B cell (primary cell): Measurements from ENCODE around the gene FAM217A. TPM values are rescaled to one million over a fixed set of nuclear protein-coding genes. Genes with fewer than 3 reads are reported as not detected.

Source experiments
- ATAC-seq: fragments of 200-7000 bp; cut with Tn5 transposase; one replicate; pipeline ENCODE4 v1.10.0; 2021; ENCODE audit warnings: low read depth, mild to moderate bottlenecking, moderate number of reproducible peaks, moderate library complexity
- CTCF ChIA-PET: fragments of 350-600 bp; sonication (Branson Sonifier 250); formaldehyde crosslinking; loops from one replicate; lab custom pipeline; 2021; ENCODE audit warnings: antibody characterized with exemption, inconsistent platforms; lab: Charles Lee
- POLR2A ChIA-PET: fragments of 350-600 bp; sonication (Branson Sonifier 250); formaldehyde crosslinking; loops from one replicate; lab custom pipeline; 2021; ENCODE audit warnings: antibody characterized with exemption; lab: Charles Lee
- DNase-seq: peaks from one replicate; pipeline ENCODE4 v3.0.0; 2013
- H2AFZ ChIP-seq: 2 replicates; pipeline ENCODE4 v1.6.1; 2012; ENCODE audit warnings: mild to moderate bottlenecking, low read depth, low read length; ENCODE audit not compliant: insufficient read depth, poor library complexity, severe bottlenecking
- H3K27ac ChIP-seq, 2 donors: 1 replicate in 1 of 2; 2 replicates in 1 of 2; pipeline ENCODE4 v1.5.1; 2012 to 2013; ENCODE audit warnings: low read length in 2 of 2, mild to moderate bottlenecking in 2 of 2, moderate library complexity in 1 of 2
- H3K27me3 ChIP-seq, 4 experiments: fragments of 200-600 bp in 1 of 4; sonication (generic) in 1 of 4; replicated peaks in 1 of 4; 1 replicate in 2 of 4; 2 replicates in 2 of 4; pipeline versions ENCODE4 v1.6.1 to v1.7.0; 2013 to 2016; ENCODE audit warnings: low read length in 3 of 4, mild to moderate bottlenecking in 2 of 4, mixed read lengths in 1 of 4, moderate library complexity in 1 of 4; ENCODE audit not compliant: insufficient read depth in 4 of 4, control insufficient read depth in 3 of 4; ENCODE audit errors: control extremely low read depth in 1 of 4
- H3K36me3 ChIP-seq, 2 experiments: replicated peaks in 1 of 2; 1 replicate in 1 of 2; 2 replicates in 1 of 2; pipeline versions ENCODE4 v1.6.1 to v1.7.1; 2013; ENCODE audit warnings: low read length in 1 of 2; ENCODE audit not compliant: insufficient read depth in 2 of 2, control insufficient read depth in 1 of 2; ENCODE audit errors: control extremely low read depth in 1 of 2, extremely low read depth in 1 of 2
- H3K4me1 ChIP-seq, 2 donors: fragments of 200-600 bp in 1 of 2; sonication (generic) in 1 of 2; 1 replicate in 1 of 2; 2 replicates in 1 of 2; pipeline versions ENCODE4 v1.5.1 to v1.6.1; 2013 to 2017; ENCODE audit warnings: low read length in 2 of 2; ENCODE audit not compliant: control insufficient read depth in 2 of 2, insufficient read depth in 2 of 2
- H3K4me2 ChIP-seq: replicated peaks from 2 replicates; pipeline ENCODE3; 2012; ENCODE audit warnings: mild to moderate bottlenecking, low read depth, low read length; ENCODE audit not compliant: poor library complexity, severe bottlenecking
- H3K4me3 ChIP-seq, 5 experiments: fragments of 200-600 bp in 1 of 5; sonication (generic) in 1 of 5; 1 replicate in 3 of 5; 2 replicates in 2 of 5; pipeline versions ENCODE4 v1.5.1 to v1.7.0; 2011 to 2016; ENCODE audit warnings: low read length in 4 of 5, mild to moderate bottlenecking in 4 of 5, low read depth in 2 of 5, control low read depth in 1 of 5, moderate library complexity in 1 of 5; ENCODE audit not compliant: insufficient read depth in 1 of 5; ENCODE audit errors: control extremely low read depth in 1 of 5, extremely low read depth in 1 of 5
- H3K79me2 ChIP-seq: fragments of 200-600 bp; sonication (generic); one replicate; pipeline ENCODE4 v1.6.0; 2016; ENCODE audit warnings: low read length; ENCODE audit not compliant: control insufficient read depth, insufficient read depth
- H3K9ac ChIP-seq: fragments of 200-600 bp; sonication (generic); 2 replicates; pipeline ENCODE4 v1.6.1; 2017; ENCODE audit warnings: mild to moderate bottlenecking, low read length, moderate library complexity
- H3K9me3 ChIP-seq, 3 donors: one replicate each; pipeline versions ENCODE4 v1.6.1 to v1.7.1; 2013; ENCODE audit warnings: low read length in 2 of 3; ENCODE audit not compliant: control insufficient read depth in 2 of 3, insufficient read depth in 1 of 3; ENCODE audit errors: control extremely low read depth in 1 of 3
- H4K20me1 ChIP-seq: 2 replicates; pipeline ENCODE4 v1.6.0; 2012; ENCODE audit warnings: mild to moderate bottlenecking, low read length; ENCODE audit not compliant: insufficient read depth, control insufficient read depth, poor library complexity, severe bottlenecking
- H3K27ac Mint-ChIP-seq: one replicate; pipeline ENCODE4 v1.8.0; 2021; ENCODE audit warnings: mixed read lengths
- H3K27me3 Mint-ChIP-seq: one replicate; pipeline ENCODE4 v1.8.0; 2021; ENCODE audit warnings: mixed read lengths
- H3K4me1 Mint-ChIP-seq: one replicate; pipeline ENCODE4 v1.8.0; 2021; ENCODE audit warnings: mixed read lengths
- H3K4me3 Mint-ChIP-seq: one replicate; pipeline ENCODE4 v1.8.0; 2021; ENCODE audit warnings: mixed read lengths
- H3K9me3 Mint-ChIP-seq: one replicate; pipeline ENCODE4 v1.8.0; 2022; ENCODE audit warnings: mixed read lengths; ENCODE audit not compliant: insufficient read depth
- EZH2 ChIP-seq: IDR thresholded peaks from 2 replicates; pipeline ENCODE4 v1.6.1; 2012; ENCODE audit warnings: borderline replicate concordance, low read depth, mild to moderate bottlenecking, moderate library complexity, low read length; ENCODE audit not compliant: insufficient read depth, poor library complexity, severe bottlenecking
- WGBS: methylation state at CpG from one replicate; pipeline ENCODE4 v1.1.5; 2013; ENCODE audit warnings: missing lambda C conversion rate; ENCODE audit not compliant: insufficient coverage; 5-methylcytosine and 5-hydroxymethylcytosine counted together
- intact Hi-C: fragments of 100-400 bp; cut with micrococcal nuclease; formaldehyde crosslinking; loops from one replicate; pipeline ENCODE4 v1.10.0; 2022
- polyA plus RNA-seq: library from polyadenylated mRNA; depleted of rRNA; stranded (reverse); fragments of >200 nt; gene quantifications from 2 replicates; pipeline ENCODE4 v1.2.3, GENCODE V29; 2012
- total RNA-seq, 2 donors: library from RNA; stranded (reverse); fragments of 120-200 nt in 1 of 2; gene quantifications; 1 replicate in 1 of 2; 2 replicates in 1 of 2; pipeline versions ENCODE4 v1.2.3 to v1.2.4, GENCODE V29; 2013 to 2022
- TF ChIP-seq, protein P1 (sequence below): fragments of 200-600 bp; IDR thresholded peaks from one replicate; pipeline ENCODE4 v1.8.0; 2022; ENCODE audit warnings: antibody characterized with exemption, mild to moderate bottlenecking

Gene FAM217A
- total and polyA plus RNA-seq, 2 donors (not counting 1 experiment from before 2014, with no cell fraction given) = not detected

DNA sequence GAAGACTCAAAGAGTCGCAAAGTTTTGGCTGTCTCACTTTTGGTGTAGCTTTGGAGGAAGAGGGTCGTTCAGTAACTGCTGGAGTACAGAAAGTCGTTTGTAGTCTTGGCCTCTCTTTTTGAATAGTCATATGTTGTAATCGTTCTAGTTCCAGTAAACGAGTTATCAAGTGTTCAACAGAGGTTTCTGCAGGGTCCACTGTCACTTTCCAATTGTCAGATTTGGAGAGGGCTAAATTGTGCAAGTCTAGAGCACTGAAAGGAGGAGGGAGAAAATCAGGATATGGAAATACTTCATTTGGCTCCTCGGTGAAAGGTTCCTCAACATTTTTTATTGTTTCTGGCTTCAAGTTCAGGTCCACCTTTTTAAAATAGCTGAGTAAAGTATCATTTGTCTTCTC lies 9.7 kb downstream of the FAM217A start:
- ChIA-PET POLR2A (no interaction called here), CTCF (interaction anchor here (3.7 kb wide), 1 partner anchor 87 kb away, joined by 13 read pairs; no protein-coding TSS in a partner anchor)
- Mint-ChIP-seq H3K4me1 (no peaks in the 10 kb centered on the region), H3K4me3 (no peak overlapping the region), H3K9me3 (no peaks in the 10 kb centered on the region), H3K27ac (no peak overlapping the region), H3K27me3 (no peaks in the 10 kb centered on the region)
- no peak overlapping the region for H2AFZ ChIP-seq
- no peaks in the 10 kb centered on the region for H4K20me1 ChIP-seq
- no peak overlapping the region for H3K4me2 ChIP-seq
- TF ChIP-seq, protein P1, sequence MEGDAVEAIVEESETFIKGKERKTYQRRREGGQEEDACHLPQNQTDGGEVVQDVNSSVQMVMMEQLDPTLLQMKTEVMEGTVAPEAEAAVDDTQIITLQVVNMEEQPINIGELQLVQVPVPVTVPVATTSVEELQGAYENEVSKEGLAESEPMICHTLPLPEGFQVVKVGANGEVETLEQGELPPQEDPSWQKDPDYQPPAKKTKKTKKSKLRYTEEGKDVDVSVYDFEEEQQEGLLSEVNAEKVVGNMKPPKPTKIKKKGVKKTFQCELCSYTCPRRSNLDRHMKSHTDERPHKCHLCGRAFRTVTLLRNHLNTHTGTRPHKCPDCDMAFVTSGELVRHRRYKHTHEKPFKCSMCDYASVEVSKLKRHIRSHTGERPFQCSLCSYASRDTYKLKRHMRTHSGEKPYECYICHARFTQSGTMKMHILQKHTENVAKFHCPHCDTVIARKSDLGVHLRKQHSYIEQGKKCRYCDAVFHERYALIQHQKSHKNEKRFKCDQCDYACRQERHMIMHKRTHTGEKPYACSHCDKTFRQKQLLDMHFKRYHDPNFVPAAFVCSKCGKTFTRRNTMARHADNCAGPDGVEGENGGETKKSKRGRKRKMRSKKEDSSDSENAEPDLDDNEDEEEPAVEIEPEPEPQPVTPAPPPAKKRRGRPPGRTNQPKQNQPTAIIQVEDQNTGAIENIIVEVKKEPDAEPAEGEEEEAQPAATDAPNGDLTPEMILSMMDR = no peak
- no peak for TF ChIP-seq EZH2
- 81% methylated on average over 5 of the region's 6 CpGs for WGBS
- no peaks in the 10 kb centered on the region for H3K27me3 ChIP-seq
- H3K27ac ChIP-seq = no peak overlapping the region
- intact Hi-C loops = no loop called here
- ATAC-seq (no peak), DNase-seq (no peak)
- no peak overlapping the region for H3K9ac ChIP-seq
- no peaks in the 10 kb centered on the region for H3K9me3 ChIP-seq
- no peaks in the 10 kb centered on the region for H3K4me1 ChIP-seq
- no peak overlapping the region for H3K4me3 ChIP-seq
- H3K36me3 ChIP-seq = peaks cover 0 to 6% of the 10 kb centered on the region in 2 experiments
- no peaks in the 10 kb centered on the region for H3K79me2 ChIP-seq

GRCh38 chr6:4067673-4068072 lies 11.3 kb downstream of the FAM217A start:
- no peaks in the 10 kb centered on the region for H3K4me1 Mint-ChIP-seq
- Histone ChIP-seq H4K20me1 (no peaks in the 10 kb centered on the region), H3K36me3 (peaks cover 6 to 14% of the 10 kb centered on the region in 2 experiments), H3K27me3 (no peaks in the 10 kb centered on the region), H3K9ac (no peak overlapping the region), H3K27ac (no peak overlapping the region), H3K4me2 (no peak overlapping the region), H3K79me2 (no peaks in the 10 kb centered on the region), H3K4me1 (no peaks in the 10 kb centered on the region), H3K9me3 (no peaks in the 10 kb centered on the region), H3K4me3 (no peak overlapping the region), H2AFZ (no peak overlapping the region)
- intact Hi-C loops = no loop called here
- CTCF ChIA-PET = interaction anchor here (0.7 to 3.7 kb wide), 3 partner anchors 9 to 88 kb away, joined by 3 to 13 read pairs (median 4); no protein-coding TSS in a partner anchor
- ATAC-seq = no peak
- POLR2A ChIA-PET = no interaction called here
- no peaks in the 10 kb centered on the region for H3K27me3 Mint-ChIP-seq
- no peak for DNase-seq
- TF ChIP-seq, protein P1 = no peak
- TF ChIP-seq EZH2 = no peak
- no peak overlapping the region for H3K27ac Mint-ChIP-seq
- no CpG with 5 or more reads among the region's 1 CpG for WGBS
- no peaks in the 10 kb centered on the region for H3K9me3 Mint-ChIP-seq
- no peak overlapping the region for H3K4me3 Mint-ChIP-seq
